Astrocyte (in vitro differentiated cells and primary cell): ENCODE data around the gene CDC42BPA.
"Not testable (repeated sequence)": the region's sequence is repeated elsewhere in the genome, so short reads cannot be mapped to it uniquely, and the experiment has no call there.

ENCODE experiments used
- EZH2 ChIP-seq: IDR thresholded peaks from 2 replicates; pipeline ENCODE4 v1.6.1; 2012; ENCODE audit warnings: mild to moderate bottlenecking, low read length, inconsistent platforms; ENCODE audit not compliant: insufficient read depth
- TF ChIP-seq, protein P1 (sequence below): IDR thresholded peaks from 2 replicates; pipeline ENCODE4 v1.5.1; 2011; ENCODE audit warnings: low read depth, mild to moderate bottlenecking, inconsistent platforms, low read length, moderate library complexity; ENCODE audit not compliant: insufficient read depth

GRCh38 chr1:227231128-227231527 lies 87.2 kb downstream of the CDC42BPA start:
- TF ChIP-seq, protein P1, sequence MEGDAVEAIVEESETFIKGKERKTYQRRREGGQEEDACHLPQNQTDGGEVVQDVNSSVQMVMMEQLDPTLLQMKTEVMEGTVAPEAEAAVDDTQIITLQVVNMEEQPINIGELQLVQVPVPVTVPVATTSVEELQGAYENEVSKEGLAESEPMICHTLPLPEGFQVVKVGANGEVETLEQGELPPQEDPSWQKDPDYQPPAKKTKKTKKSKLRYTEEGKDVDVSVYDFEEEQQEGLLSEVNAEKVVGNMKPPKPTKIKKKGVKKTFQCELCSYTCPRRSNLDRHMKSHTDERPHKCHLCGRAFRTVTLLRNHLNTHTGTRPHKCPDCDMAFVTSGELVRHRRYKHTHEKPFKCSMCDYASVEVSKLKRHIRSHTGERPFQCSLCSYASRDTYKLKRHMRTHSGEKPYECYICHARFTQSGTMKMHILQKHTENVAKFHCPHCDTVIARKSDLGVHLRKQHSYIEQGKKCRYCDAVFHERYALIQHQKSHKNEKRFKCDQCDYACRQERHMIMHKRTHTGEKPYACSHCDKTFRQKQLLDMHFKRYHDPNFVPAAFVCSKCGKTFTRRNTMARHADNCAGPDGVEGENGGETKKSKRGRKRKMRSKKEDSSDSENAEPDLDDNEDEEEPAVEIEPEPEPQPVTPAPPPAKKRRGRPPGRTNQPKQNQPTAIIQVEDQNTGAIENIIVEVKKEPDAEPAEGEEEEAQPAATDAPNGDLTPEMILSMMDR = not testable (repeated sequence)
- not testable (repeated sequence) for TF ChIP-seq EZH2
